Body of pancreas (tissue), 4 donors: Measurements from ENCODE around the gene PDE4A. TPM values are rescaled to one million over a fixed set of nuclear protein-coding genes. Genes with fewer than 3 reads are reported as not detected.

Experiments
- ATAC-seq: fragments of 150-250 bp; one replicate; pipeline ENCODE4 v1.9.1; 2016
- DNase-seq, 4 donors: peaks; one replicate each; pipeline ENCODE4 v3.0.0-alpha.2; 2019
- H3K27ac ChIP-seq, 4 donors: fragments of 200-600 bp; sonication (generic); 1 replicate in 3 of 4; 2 replicates in 1 of 4; pipeline versions ENCODE4 v1.5.1 to v1.6.1; 2016 to 2019; ENCODE audit warnings: mild to moderate bottlenecking in 1 of 4, mixed read lengths in 1 of 4, moderate library complexity in 1 of 4
- H3K27me3 ChIP-seq, 2 donors: fragments of 200-600 bp; sonication (generic); one replicate each; pipeline ENCODE4 v1.6.0; 2016; ENCODE audit warnings: mild to moderate bottlenecking in 1 of 2
- H3K36me3 ChIP-seq, 2 donors: fragments of 200-600 bp; sonication (generic); replicated peaks in 1 of 2; 2 replicates each; pipeline ENCODE4 v1.5.1; 2016; ENCODE audit warnings: low read depth in 2 of 2; ENCODE audit not compliant: insufficient read depth in 1 of 2
- H3K4me1 ChIP-seq: fragments of 200-600 bp; sonication (generic); one replicate; pipeline ENCODE4 v1.6.0; 2016
- H3K4me3 ChIP-seq, 2 donors: fragments of 200-600 bp; sonication (generic); 1 replicate in 1 of 2; 2 replicates in 1 of 2; pipeline ENCODE4 v1.5.1; 2016 to 2019
- H3K9me3 ChIP-seq, 3 donors: fragments of 200-600 bp; sonication (generic); 1 replicate in 2 of 3; 2 replicates in 1 of 3; pipeline ENCODE4 v1.5.1; 2016
- POLR2A ChIP-seq, 3 donors: fragments of 450-650 bp; IDR thresholded peaks; one replicate each; pipeline ENCODE4 v1.6.1; 2016; ENCODE audit warnings: antibody characterized with exemption in 3 of 3, mild to moderate bottlenecking in 2 of 3
- WGBS, 2 donors: methylation state at CpG; one replicate each; pipeline ENCODE4 v1.1.5; 2017; 5-methylcytosine and 5-hydroxymethylcytosine counted together
- intact Hi-C: fragments of 100-400 bp; cut with DNase I; formaldehyde crosslinking; loops from one replicate; pipeline ENCODE4 v1.15.1; 2023
- total RNA-seq, 2 donors: library from RNA; depleted of rRNA; stranded (reverse); fragments of >200 nt; gene quantifications; one replicate each; pipeline ENCODE4 v1.1.0, GENCODE V29; 2016
- TF ChIP-seq, protein P1 (sequence below), 7 experiments: fragments of 450-650 bp in 4 of 7; fragments of 200-600 bp in 3 of 7; sonication (generic) in 3 of 7; IDR thresholded peaks; one replicate each; pipeline ENCODE4 v1.5.1; 2016 to 2019; ENCODE audit warnings: antibody characterized with exemption in 7 of 7

Gene PDE4A
- total RNA-seq, 2 donors from 2014 or later = 8.8 to 17.1 TPM

- Histone ChIP-seq H3K27me3 (peaks cover 0 to 8% of the 10 kb centered on the region in 2 donors), H3K27ac (no peak overlapping the region), H3K4me1 (peaks cover 40% of the 10 kb centered on the region), H3K36me3 (peaks cover 0 to 4% of the 10 kb centered on the region in 2 donors), H3K9me3 (no peaks in the 10 kb centered on the region), H3K4me3 (no peak overlapping the region)
- ATAC-seq = no peak
- WGBS, 2 donors = 87 to 90% methylated on average over 2 to 7 of the region's 8 CpGs
- intact Hi-C loops = loop anchor here (10.0 kb wide), 1 partner anchor 465 kb away; the partner anchor contains the start of gene OLFM2
- no peak for TF ChIP-seq POLR2A (IDR thresholded peaks at IDR 0.05)
- TF ChIP-seq, protein P1, sequence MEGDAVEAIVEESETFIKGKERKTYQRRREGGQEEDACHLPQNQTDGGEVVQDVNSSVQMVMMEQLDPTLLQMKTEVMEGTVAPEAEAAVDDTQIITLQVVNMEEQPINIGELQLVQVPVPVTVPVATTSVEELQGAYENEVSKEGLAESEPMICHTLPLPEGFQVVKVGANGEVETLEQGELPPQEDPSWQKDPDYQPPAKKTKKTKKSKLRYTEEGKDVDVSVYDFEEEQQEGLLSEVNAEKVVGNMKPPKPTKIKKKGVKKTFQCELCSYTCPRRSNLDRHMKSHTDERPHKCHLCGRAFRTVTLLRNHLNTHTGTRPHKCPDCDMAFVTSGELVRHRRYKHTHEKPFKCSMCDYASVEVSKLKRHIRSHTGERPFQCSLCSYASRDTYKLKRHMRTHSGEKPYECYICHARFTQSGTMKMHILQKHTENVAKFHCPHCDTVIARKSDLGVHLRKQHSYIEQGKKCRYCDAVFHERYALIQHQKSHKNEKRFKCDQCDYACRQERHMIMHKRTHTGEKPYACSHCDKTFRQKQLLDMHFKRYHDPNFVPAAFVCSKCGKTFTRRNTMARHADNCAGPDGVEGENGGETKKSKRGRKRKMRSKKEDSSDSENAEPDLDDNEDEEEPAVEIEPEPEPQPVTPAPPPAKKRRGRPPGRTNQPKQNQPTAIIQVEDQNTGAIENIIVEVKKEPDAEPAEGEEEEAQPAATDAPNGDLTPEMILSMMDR (IDR thresholded peaks at IDR 0.05) = no peak
- no peak for DNase-seq
Measured at GRCh38 chr19:10399878-10400277, 20.5 kb upstream of the PDE4A start.

DNA sequence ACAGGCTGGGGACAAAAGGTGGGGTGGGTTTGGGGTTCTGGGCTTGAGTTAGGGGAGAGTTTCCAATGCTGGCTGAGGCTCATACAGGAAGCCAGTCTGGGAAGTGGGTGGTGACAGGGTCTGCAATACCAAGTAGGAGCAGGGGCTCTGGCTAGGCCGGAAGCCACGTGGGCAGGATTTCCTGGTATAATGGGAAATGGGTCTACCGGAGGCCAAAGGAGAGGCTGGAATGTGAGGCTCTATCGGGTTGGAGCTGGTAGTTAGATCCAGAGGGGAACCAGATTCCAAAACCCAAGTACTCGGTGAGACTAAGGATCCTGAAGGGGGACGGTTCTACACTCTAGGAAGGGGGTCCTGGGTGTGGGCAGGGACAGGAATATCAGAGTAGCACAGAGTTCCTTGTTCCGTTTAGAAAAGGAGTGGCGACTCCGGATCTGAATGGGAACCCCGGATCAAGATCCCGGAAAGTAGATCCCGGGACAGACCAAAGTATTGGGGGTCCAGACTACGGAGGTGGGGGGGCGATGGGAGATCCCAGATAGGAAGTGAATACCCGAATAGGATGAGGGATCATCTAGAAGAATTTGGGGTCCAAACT lies 17.8 kb upstream of the PDE4A start:
- TF ChIP-seq, protein P1 (IDR thresholded peaks at IDR 0.05) = no peak
- TF ChIP-seq POLR2A (IDR thresholded peaks at IDR 0.05) = peak in 2 of 3 donors; percentile 7
- no peaks in the 10 kb centered on the region for H3K36me3 ChIP-seq
- peak overlapping the region; percentile 80 to 82 for H3K4me3 ChIP-seq
- H3K4me1 ChIP-seq = peaks cover 43% of the 10 kb centered on the region
- WGBS, 2 donors = 1% methylated on average over 15 of the region's 15 CpGs
- peaks cover 0 to 10% of the 10 kb centered on the region in 2 donors for H3K27me3 ChIP-seq
- ATAC-seq = no peak
- intact Hi-C loops = no loop called here
- H3K27ac ChIP-seq = peak overlapping the region in 3 of 4 donors; percentile 55 to 80 (median 71)
- no peaks in the 10 kb centered on the region for H3K9me3 ChIP-seq
- peak in 1 of 4 donors; percentile 28 for DNase-seq

DNA sequence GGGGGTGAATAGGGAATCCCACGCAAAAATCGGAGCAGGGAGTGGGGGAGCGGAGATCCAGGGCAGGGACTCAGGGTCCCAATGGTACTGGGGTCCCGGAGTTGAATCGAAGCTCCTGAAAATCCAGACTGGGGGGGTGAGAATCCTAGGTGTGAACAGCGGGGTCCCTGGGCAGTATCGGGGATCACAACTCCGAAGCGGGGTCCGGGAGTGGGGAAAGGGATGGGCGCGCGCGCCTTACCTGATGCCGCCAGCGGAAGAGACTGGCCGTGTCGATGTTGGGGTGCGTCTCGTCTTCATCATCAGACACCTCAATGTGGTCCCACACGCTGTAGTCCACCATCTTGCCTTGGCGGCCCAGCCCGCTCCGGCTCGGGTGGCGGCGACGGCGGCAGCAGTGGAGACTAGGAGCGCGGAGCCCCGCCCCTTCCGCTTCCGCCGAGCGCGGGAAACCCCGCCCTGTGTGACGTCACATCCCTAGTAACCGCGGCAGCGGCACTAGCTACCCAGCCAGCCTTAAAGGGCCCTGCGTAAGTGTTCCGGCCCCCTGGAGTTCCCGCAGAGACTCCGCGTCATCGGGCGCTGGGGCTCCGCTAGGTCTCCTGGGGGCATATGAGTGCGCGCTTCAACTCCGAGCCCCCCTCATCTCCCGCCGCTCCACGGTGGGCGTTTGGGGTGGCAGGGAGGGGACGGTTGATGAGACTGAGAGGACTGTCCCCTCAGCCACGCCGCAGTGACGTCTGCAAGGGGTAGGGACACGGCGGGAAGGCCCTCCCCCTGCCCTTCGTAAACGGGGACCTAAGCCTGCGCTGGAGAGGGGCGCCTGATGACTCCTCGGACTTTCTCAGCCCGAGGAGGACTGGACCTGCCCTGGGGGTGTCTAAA lies 17.0 kb upstream of the PDE4A start, which contains the start of gene CDC37:
Gene CDC37, minus strand, starts transcription at position 406 of the 885 bp plus-strand sequence. Its CDS starts 63 bp downstream, at position 343.
- 0 to 1% methylated on average over 20 to 62 of the region's 69 CpGs for WGBS, 2 donors
- peak within 1 kb of the TSS; percentile 80 to 82 for H3K4me3 ChIP-seq
- peaks cover 43% of the 10 kb centered on the region for H3K4me1 ChIP-seq
- TF ChIP-seq, protein P1 (IDR thresholded peaks at IDR 0.05) = peak in 2 of 7 experiments; percentile 8 to 13
- peak; percentile 52 to 83 (median 82) for TF ChIP-seq POLR2A (IDR thresholded peaks at IDR 0.05)
- peak; percentile 96 for ATAC-seq
- peaks cover 0 to 10% of the 10 kb centered on the region in 2 donors for H3K27me3 ChIP-seq
- H3K27ac ChIP-seq = peak within 1 kb of the TSS; percentile 21 to 80 (median 63)
- intact Hi-C loops = no loop called here
- H3K9me3 ChIP-seq = no peaks in the 10 kb centered on the region
- peak; percentile 97 to 98 (median 98) for DNase-seq
- no peaks in the 10 kb centered on the region for H3K36me3 ChIP-seq

DNA sequence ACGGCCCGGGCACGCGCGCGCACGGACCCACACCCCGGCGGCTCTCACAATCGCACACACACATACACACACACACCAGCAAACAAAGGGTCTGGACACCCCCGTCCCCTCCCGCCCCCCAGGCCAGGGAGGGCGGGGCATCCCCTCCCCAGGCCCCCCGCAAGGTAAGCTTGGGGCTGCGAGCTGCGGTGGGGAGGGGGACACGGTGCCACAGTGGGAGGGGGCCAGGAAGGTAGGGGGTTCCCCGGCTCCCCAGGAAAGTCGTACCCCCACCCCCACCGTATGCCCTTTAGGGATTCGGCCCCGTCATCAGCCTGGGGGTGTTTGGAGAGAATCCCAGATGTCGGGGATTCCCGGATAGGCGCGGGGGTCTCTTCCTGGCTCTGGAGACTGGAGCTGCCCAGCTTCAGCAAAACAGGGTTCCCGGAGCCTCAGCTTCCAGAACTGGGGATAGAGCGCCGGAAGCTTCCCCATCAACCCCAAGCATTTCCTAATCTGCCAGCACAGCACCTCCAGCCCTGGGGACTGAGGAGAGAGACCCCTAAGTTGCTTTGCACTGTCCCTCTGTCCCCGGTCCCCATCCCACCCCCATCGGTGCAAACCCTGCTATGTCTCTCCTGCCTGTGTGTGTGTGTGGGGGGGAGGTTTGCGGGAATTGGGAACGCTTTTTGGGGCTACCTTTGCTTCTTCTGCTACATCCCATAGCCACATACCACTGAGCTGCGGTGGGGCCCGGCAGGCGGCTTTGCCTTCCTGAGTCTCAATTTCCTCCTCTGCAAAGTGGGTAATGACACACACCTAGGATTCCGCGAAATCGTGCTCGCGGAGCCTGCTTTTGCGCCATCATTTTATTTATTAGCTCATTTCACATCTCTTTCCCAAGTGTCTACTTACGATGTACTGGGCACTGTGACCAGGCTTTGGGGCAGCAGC lies 15.2 kb upstream of the PDE4A start:
- H3K36me3 ChIP-seq = no peaks in the 10 kb centered on the region
- TF ChIP-seq, protein P1 (IDR thresholded peaks at IDR 0.05) = no peak
- no peak for TF ChIP-seq POLR2A (IDR thresholded peaks at IDR 0.05)
- no peak overlapping the region for H3K4me3 ChIP-seq
- intact Hi-C loops = no loop called here
- WGBS, 2 donors = 5 to 12% methylated on average over 29 to 43 of the region's 43 CpGs
- peaks cover 0 to 10% of the 10 kb centered on the region in 2 donors for H3K27me3 ChIP-seq
- peaks cover 40% of the 10 kb centered on the region for H3K4me1 ChIP-seq
- DNase-seq (no peak), ATAC-seq (no peak)
- H3K9me3 ChIP-seq = no peaks in the 10 kb centered on the region
- H3K27ac ChIP-seq = no peak overlapping the region
